A673 (cell line): Measurements from ENCODE around the gene SYNE2.

ENCODE experiments used
- CTCF ChIP-seq: fragments of 300-800, 200-600 bp; sonication (generic); conservative IDR thresholded peaks from 2 replicates; pipeline ENCODE4 v1.5.1; 2017; ENCODE audit warnings: low read depth, mild to moderate bottlenecking, antibody characterized with exemption, low read length, moderate library complexity, mixed read lengths
- EZH2 ChIP-seq: fragments of 200-600 bp; sonication (generic); IDR thresholded peaks from 2 replicates; pipeline ENCODE4 v1.6.1; 2017; ENCODE audit warnings: borderline replicate concordance, low read depth, mild to moderate bottlenecking, mixed read lengths, antibody characterized with exemption, low read length; ENCODE audit not compliant: poor library complexity, severe bottlenecking

DNA sequence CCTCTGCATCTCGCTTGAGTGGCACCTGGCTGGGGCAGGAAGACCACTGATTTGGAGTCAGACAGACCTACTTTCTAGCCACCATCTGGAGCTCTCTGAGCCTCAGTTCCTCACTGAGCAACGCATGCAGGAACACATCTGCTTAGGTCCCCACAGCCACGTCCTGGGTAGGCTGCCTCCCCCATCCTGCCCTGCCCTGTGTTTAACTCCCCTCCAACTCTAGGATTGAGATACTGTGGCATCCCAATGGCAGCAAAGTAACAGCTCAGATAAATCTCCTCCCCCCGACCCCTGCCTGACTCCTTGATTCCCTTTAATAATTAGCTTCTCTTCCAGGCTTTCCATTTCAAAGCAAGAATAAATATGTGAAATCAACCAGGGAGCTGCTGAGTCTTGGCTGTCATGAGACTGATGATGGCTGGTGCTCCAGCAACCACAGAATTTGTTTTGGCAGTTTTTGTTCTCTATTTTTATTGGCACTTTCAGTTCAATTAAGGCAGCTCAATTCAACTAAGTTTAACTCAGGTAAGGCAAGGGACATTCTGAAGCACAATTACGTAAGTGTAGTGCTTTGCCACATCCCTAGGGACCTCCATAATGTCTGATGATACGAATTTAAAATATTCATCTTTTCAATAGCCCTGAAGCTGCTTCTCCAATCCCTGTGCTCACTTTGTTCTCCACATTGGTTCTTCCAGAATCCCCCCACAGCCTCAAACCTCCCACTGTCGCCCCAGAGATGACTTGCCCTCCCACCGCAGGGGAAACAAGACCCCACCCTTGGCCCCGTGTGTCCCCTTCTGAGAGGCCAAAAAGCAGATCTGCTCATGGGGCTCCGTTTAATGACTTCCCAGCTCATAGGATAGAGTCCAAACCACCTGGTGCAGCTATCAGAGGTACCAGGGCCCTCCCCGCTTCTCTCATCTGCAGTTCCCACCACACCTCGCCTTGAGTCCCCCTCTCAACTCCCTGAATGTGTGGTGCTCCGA is 383.1 kb downstream of the SYNE2 start:
- no peak for TF ChIP-seq CTCF
- TF ChIP-seq EZH2: no peak
